H1 (cell line): ENCODE data around the gene GAMT. TPM values are rescaled to one million over a fixed set of nuclear protein-coding genes. Genes with fewer than 3 reads are reported as not detected.

Source experiments
- ATF2 ChIP-seq: IDR thresholded peaks from 2 replicates; pipeline ENCODE4 v1.6.1; 2012; ENCODE audit warnings: low read length, inconsistent platforms
- CHD1 ChIP-seq: IDR thresholded peaks from 2 replicates; pipeline ENCODE4 v1.6.1; 2012; ENCODE audit warnings: low read depth, low read length, improper control_type of control experiment
- EP300 ChIP-seq, 2 experiments: IDR thresholded peaks; 1 replicate in 1 of 2; 2 replicates in 1 of 2; pipeline ENCODE4 v1.6.1; 2011 to 2012; ENCODE audit warnings: low read depth in 2 of 2, low read length in 2 of 2, mild to moderate bottlenecking in 2 of 2, borderline replicate concordance in 1 of 2, inconsistent platforms in 1 of 2, moderate library complexity in 1 of 2
- EZH2 ChIP-seq: fragments of 200-600 bp; sonication (generic); IDR thresholded peaks from 2 replicates; pipeline ENCODE4 v1.7.1; 2012; ENCODE audit warnings: low read depth, mild to moderate bottlenecking, moderate library complexity, low read length, inconsistent platforms; ENCODE audit not compliant: severe bottlenecking
- GTF2F1 ChIP-seq: IDR thresholded peaks from 2 replicates; pipeline ENCODE4 v1.6.1; 2012; ENCODE audit warnings: low read depth, low read length, improper control_type of control experiment, borderline replicate concordance
- RBBP5 ChIP-seq: IDR thresholded peaks from 2 replicates; pipeline ENCODE4 v1.7.1; 2012; ENCODE audit warnings: low read depth, mild to moderate bottlenecking, inconsistent platforms, low read length, moderate library complexity, borderline replicate concordance
- SAP30 ChIP-seq: fragments of 300-600 bp; sonication (generic); IDR thresholded peaks from 2 replicates; pipeline ENCODE4 v1.7.1; 2012; ENCODE audit warnings: low read length, moderate library complexity, mild to moderate bottlenecking, inconsistent platforms; ENCODE audit not compliant: insufficient read depth, insufficient replicate concordance
- ZNF274 ChIP-seq: IDR thresholded peaks from 2 replicates; pipeline ENCODE4 v1.7.0; 2012; ENCODE audit warnings: low read length, borderline replicate concordance; ENCODE audit errors: extremely low read depth
- polyA plus RNA-seq, 7 experiments: library from polyadenylated mRNA; depleted of rRNA in 3 of 7; stranded (reverse) in 5 of 7; unstranded in 2 of 7; fragments of >200 nt in 5 of 7; fragments of 200-250 nt in 2 of 7; gene quantifications; 1 replicate in 5 of 7; 2 replicates in 1 of 7; 4 replicates in 1 of 7; pipeline versions ENCODE4 v1.2.1 to v1.2.3, GENCODE V29; 2011 to 2013; ENCODE audit warnings: missing spikeins in 2 of 7, mixed read lengths in 2 of 7
- total RNA-seq: library from RNA; stranded (reverse); fragmentation: NEBNext Ultra II Directional; extraction: Animal tissue kit (Norgen Biotek cat#: 25700); gene quantifications from 2 replicates; pipeline ENCODE4 v1.2.1, GENCODE V29; 2021
- TF ChIP-seq, protein P1 (sequence below): IDR thresholded peaks from 2 replicates; pipeline ENCODE4 v1.6.1; 2012; ENCODE audit warnings: inconsistent platforms

GAMT gene
- total and polyA plus RNA-seq, 2 of the 8 experiments (the other 6 are each of a cell fraction or from before 2014, with no cell fraction given) = 17.2 to 35.6 TPM

DNA sequence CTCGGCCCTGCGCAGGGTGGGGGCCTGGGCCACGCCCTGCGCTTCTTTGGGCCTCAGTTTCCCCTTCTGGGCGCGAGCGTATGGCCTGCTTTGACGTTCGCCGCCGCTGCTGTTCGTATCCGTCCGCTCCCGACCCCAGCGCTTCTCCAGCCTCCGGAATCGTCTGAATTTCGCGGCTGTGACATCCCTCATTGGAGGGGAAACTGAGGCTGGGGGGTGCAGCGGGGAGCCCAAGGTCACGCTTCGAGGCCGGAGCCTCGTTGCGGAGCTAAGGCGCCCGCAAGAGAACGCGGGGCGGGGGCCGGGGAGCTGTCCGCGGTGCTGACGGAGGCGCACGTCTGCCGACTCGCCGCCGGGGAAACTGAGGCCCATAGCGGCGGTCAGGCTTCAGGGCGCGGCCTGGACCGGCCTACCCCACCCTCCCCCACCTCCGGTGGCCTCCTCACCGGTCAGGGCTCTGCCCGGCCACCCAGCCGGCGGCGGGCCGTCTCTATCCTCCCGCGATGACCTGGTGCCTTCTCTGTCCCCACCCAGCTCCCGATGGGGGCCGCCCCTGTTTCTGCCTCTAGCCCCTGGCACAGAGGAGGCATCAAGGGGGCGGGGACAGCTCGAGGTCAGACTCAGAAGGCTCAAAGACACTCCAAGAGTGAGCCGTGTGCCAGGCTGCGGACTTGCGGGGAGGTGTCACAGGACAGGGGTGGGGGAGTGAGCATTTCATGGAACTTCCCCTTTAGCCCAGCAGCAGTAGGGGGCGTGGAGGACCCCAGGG lies 45.6 kb upstream of the GAMT start (continued):
- no peak for TF ChIP-seq ATF2
- no peak for TF ChIP-seq GTF2F1
- TF ChIP-seq RBBP5 = no peak
- no peak for TF ChIP-seq SAP30
- no peak for TF ChIP-seq EZH2
- TF ChIP-seq CHD1 = no peak
- TF ChIP-seq EP300 (IDR thresholded peaks at IDR 0.05; ENCODE audit: borderline replicate concordance in 1 of 2, low read depth in 2 of 2, low read length in 2 of 2) = no peak
- TF ChIP-seq ZNF274 = no peak
- TF ChIP-seq, protein P1, sequence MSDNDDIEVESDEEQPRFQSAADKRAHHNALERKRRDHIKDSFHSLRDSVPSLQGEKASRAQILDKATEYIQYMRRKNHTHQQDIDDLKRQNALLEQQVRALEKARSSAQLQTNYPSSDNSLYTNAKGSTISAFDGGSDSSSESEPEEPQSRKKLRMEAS = peak; percentile 70
